ENCODE data around the gene ZNF827.

Gene ZNF827

DNA sequence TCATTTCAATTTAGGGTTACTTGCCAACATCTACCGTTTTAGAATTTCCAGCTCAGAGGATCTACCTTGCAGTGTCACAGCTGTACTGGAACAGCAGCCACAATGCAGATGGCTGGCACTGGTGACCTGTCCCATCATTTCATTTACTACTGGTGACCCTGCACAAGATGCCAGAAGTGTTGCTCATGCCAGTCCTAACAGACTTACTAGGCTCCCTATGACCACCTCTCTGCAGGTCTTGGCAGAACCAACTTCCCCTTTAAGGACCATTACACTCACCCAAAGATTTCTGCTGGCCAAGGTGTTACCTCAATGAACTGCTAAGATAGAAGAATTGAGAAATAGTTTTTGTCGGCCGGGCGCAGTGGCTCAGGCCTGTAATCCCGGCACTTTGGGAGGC is 151.8 kb downstream of the ZNF827 start:
- no peak for DNase-seq

DNA sequence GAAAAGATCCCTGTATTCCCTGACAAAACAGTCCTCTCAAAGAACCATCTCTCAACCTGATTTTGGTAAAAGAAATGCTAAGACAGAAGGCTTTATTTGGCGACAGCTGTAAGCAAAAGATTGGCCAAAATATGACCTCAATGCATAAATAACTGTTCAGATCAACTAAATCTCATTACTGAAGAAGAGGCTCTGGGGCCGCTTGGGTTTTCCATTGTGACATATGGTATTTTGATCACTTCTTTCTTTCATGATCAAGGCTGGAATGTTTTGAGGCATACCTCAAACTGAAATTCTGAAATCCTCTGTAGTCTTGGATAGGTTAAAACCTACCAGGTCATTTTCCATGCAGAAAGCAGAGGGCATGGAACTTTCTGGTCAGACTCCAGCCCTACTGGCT is 152.4 kb downstream of the ZNF827 start:
- no peak for DNase-seq

DNA sequence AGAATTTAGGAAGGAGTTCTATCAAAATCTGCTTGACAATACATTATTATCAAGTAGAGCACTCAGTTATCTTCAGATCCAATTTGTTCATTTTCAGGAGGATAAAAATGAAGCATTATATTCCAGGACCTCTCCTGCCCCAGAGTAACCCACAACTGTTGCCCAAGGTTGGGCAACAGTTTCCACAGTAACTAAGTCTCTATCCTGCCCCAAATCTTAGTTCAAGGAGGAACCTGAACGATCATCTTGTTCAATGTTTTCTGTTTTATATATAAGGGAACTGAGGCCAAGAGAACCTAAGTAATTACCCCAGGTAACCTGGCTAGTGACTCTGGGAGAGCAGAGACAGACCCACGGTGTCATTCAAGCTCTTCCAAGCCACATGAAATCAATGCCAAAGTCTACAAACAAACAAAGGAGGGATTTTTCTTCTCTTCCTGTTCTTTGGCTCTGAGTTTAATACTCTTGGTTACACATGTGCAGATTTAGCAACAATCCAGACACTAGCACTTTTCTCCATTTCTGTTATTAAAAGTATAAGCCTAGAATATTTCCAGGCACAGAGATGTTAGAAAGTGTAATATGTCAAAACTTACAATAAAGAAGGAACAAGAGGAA is 153.1 kb downstream of the ZNF827 start:
- no peak for DNase-seq

DNA sequence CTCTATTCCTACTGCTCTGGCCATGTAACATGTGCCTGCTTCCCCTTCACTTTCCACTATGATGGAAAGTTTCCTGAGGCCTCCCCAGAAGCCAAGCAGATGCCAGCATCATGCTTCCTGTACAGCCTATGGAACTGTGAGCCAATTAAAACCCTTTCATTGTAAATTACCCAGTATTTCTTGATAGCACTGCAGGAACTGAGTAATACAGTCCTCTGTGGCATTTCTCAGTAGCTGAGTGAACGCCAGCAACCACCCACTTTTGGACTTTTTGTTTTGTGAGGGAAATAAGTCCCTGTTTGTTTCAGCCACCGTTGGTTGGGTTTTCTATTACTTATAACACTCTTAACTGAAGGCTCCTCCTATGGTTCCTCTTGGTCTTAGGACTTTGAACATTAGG is 154.6 kb downstream of the ZNF827 start:
- no peak for DNase-seq

DNA sequence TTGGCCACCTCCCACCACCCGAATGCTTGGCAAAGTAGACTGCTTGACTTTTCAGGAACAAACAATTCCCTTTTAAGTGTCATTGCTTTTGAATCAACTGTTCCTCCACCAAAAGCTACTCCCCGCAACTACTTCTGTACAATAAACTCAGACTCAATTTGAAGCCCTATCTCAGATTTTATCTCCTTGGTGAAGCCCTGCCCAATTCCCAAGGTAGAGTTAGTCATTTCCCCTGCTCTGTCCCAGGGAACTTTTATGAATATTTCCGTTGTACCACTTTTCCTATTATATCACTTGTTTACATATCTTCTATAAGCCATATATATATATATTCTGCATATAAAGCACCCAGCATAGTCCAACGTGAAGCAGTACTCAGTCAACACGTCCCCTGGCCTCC is 155.9 kb downstream of the ZNF827 start:
- no peak for DNase-seq

DNA sequence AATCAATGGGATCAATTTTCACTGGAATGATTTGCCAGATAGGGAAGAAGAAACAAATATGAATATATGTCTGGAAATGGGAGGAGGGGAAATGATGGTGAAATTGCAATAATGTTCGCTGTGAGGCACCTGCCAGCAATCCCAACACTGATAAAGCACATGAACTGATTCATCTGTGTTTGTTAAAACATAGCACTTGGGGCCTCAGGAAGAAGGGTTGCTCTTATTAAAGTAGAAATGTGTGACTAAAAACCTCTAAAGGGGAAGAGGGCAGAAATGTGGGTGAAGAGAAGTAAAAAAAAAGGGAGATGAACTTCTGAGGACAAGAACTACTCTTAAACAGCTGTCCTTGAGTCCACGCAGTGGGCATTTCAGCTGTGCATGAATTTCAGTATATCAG is 157.3 kb downstream of the ZNF827 start:
- DNase-seq, result no peak

DNA sequence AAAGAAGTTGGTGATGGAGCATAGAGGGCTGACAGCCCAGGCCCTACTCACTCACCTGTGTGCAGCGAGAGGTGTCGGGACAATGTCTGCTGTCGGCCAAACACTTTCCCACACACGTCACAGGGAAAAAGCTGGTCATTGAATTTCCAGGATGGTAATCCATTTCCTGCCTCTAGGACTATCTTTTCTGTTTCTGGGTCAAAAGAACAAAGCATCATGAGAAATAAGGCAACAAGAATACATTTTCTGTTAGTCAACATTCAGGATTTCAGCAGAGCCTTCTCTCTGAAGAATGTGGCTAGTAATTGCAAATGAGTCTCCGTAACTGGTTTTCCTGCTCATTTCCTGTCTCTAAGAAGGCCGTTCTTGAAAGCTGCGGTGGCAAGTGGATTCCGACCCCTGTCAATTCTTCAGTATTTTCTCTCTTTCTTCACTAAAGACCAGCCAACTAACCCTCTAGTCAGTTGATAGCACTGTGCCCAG is 159.3 kb downstream of the ZNF827 start:
- DNase-seq, result no peak

DNA sequence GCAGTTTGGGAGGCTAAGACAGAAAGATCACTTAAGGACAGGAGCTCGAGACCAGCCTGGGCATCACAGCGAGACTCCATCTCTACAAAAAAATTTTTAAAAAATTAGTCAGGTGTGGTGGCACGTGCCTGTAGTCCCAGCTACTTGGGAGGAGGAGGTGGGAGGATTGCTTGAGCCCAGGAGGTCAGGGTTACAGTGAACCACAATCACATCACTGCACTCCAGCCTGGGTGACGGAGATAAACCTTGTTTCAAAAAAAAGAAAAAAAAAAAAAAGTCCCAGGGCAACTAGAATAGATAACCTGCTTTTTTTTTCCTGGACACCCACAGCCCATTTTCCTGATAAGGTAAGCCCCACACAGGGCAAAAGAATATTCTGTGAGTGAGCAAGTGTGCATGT is 162.4 kb downstream of the ZNF827 start:
- no peak for DNase-seq

DNA sequence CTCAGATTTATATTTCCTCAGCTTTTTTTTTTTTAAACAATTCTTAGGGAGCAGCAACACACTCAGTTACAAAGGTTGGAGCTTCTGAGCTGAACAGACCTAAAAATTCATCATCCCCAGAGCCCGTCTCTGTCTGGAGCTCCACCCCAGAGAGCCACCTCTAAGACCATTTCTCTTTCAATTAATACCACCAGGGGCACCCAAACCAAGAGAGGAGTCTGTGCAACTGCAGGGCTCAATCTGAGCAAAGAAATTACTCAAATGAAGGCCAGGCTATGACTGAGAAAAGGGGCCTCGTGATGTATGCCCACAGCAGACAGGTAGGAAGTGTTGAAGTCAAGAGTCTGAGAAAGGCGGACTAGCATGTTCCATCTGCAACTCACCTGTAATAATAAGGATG is 163.2 kb downstream of the ZNF827 start:
- no peak for DNase-seq

DNA sequence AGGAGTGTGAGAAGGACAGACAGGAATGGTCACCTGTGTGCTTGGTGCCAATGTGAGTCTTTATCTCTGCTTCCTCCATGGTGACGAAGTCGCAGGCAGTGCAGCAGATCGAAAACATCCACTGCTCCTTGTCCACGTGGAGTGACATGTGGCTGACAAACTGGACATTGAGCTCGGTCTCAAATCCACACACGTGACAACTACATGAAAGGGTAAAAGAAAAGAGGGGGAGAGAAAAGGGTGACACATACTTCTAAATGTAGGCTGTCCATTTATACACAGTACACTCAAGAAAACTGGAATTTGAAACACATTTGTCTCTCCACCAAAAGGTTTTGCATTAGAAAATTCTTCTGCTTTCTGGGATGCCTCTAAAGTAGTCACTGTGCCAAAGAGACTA is 164.2 kb downstream of the ZNF827 start:
- DNase-seq, result no peak

DNA sequence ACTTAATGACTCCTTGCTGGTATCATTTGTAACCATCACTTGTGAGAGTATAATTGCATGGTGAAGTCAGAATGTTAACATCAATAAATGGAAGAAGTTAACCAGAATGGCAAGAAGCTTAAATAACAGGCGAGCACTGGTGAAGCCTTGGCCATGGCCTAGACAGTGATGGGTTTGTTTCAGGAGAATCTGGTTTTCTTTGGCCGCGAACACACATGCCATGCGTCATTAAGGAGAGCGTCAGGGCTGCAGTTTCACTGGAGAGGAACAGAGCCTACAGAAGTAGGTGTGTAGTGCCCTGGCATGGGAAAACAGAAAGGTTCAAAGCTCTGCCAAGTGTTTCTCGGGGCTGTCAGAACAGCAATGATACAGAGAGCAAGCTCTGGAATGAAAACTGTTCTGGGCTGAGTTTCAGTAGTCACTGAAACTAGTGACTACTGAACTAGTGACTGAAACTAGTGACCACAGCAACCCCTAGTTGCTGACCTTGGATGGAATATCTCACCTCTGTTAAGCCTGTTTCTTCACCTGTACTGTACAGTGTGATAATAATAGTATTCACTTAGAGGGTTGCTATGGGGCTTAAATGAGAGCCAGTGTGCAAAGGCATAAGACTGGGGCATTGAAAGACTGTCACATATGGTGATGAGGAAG is 164.9 kb downstream of the ZNF827 start:
- DNase-seq, result no peak

DNA sequence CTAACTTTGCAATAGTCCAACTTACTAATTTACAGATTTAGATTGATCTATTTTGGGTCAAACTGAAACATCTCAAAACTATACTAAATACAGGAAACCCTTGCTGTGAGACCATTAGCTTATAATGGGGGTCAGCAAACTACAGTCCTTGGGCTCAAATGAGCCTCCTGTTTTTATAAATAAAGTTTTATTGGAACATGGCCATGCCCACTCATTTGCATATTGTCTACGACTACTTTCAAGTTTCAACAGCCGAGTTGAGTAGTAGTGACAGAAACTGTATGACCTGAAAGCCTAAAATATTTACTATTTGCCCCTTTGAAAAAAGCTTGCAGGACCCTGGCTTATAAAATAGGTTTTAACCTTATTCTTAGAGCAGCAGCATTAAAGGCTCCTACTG is 166.3 kb downstream of the ZNF827 start:
- DNase-seq, result no peak

DNA sequence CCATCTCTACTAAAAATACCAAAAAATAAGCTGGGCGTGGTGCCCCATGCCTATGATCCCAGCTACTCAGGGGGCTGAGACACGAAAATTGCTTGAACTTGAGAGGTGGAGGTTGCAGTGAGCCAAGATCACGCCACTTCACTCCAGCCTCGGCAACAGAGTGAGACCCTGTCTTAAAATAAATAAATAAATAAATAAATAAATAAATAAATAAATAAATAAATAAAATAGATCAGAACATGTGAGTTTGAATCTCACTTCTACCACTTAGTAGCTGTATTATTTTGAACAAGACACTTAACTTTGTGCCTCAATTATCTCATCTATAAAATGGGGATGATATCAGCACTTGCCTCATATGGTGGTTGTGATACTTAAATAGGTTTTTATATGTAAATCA is 168.5 kb downstream of the ZNF827 start:
- no peak for DNase-seq

DNA sequence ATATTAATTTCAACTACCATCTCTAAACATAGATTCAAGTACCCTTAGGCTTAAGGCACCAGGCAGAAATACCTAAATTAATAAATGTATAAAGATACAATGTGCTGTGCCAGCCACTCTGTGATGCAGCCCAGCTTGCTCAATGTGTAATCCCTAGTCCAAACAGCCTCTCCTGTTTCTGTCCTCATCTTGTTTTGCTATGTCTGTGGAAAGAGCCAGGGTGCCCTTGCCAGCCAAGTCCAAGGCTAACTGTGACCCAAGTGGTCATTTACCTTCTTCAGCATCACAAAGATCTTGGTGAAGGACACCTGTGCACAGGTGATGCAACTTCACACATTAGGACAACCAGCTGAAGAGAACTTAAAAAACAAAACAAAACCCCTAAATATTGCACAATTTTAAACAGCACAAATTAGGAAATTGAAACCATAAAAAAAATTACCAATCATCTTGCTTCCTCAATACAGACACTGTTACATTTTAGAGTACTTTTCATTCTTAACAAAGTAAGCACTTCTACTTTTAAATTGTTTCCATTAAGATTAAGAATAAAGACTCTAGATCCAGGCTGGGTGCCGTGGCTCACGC is 169.1 kb downstream of the ZNF827 start:
- DNase-seq, result no peak

DNA sequence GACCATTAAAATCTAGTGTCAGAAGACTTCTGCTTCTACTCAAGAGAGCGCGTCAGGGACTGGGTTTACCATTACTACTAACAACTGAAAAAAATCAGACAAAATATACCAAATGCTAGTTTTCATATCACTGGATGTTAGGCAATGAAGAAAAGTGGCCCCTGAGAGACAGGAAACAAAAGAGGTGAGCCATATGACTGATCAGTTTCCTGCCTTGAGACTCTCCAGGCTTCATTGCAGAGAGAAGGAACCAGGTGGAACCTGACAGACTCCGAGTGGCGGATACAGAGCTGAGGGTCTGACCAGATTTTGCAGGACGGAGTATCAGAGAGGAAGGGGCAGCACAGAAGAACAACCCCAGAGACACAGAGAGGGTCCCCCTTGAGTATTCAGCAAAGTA is 172.3 kb downstream of the ZNF827 start:
- no peak for DNase-seq

DNA sequence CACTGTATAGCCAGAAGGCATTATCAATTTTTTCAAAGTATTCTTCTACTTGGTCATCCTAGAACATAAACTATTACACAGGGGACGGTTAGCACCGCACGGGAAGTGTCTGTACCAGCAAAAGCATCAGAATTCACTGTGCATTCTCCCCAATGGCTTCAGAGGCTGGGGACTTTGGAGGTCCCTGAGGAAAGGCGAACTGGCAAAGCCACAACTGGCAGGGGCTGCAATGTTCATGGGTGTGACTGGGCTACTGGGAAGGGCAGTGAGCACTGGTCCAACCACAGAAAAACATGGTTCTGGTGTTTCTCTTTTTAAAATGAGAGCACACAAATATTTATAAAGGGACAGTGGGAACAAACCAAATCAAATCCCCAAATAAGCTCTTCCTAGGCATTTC is 175.2 kb downstream of the ZNF827 start:
- DNase-seq, result no peak

DNA sequence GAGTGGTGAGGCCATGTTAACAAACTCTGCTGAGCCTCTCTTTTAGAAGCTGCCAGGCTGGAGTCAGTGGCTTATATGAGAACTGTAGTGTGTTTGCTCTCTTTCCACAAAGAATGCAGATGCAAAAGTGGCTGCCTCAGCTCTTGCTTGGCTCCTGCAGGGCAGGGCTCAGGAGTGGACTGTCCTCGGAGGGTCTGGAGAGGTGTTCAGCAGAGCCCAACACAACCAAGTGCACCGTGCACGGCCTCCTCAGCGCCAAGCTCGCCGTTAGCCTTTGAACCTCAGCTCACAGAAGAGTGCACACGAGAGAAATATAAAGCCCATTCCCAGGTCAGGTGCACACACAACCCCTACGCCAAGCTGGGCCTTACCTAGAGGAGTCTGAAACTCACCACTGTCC is 175.9 kb downstream of the ZNF827 start:
- no peak for DNase-seq

DNA sequence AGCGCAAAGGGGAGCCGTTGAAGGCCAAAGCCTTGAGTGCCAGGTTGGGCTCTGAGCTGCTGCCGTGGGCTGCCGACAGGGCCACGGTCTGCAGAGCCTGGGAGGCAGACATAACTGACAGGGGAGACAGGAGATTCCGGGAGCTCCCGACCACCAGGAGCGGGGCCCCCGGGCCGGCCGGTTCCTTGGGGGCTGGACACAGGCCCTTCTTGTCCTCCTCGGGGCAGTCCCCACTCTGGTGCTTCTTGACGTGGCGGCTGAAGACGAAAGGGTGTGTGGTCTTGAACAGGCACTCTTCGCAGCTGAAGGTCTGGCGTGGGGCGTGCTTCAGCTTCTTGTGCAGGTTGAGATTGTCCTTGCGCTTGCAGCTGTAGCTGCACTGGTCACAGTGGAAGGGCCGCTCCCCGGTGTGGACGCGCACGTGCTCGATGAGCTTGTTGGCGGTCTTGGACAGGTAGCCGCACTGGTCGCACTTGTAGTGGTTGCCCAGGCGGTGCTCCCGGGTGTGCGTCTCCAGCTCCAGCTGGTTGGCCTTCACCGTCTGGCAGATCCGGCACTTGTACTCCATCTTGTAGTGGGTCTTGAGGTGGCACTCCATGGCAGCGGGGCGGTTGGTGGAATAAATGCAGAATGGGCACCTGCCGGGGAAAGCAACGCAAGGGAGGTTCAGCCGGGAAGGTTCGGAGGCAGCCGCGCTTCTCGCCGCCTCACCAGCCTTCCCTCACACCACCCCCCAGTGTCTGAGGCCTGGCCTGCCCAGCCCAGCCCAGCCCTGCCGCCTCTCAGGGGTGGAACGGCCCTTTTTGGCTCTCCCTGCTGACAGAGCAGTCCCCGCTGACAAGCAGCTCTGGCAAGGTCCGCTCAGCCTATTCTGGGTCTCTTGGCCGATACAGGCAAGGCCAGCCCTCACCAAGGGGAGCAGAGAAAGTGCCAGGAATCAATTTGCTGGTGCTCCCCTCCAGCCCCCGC is 177.4 kb downstream of the ZNF827 start:
- DNase-seq, result no peak

DNA sequence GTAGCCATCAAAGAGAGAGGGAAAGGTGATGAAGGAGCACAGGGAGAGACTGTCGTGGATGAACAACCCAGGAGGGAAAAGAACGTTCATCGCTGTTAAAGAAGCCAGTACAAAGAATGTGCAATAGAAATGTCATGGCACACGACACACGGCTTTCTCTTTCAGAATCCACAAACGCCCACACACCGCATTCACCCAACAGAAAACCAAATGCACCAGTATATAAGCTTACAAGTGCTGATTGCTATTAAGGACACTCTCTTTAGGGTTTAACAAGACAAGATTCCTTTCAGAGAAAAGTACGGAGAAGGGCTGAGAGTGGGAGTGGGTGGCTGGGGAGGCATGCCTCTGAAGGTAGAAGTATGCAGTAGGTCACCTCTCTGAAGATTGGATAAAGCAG is 178.4 kb downstream of the ZNF827 start:
- DNase-seq, result no peak

DNA sequence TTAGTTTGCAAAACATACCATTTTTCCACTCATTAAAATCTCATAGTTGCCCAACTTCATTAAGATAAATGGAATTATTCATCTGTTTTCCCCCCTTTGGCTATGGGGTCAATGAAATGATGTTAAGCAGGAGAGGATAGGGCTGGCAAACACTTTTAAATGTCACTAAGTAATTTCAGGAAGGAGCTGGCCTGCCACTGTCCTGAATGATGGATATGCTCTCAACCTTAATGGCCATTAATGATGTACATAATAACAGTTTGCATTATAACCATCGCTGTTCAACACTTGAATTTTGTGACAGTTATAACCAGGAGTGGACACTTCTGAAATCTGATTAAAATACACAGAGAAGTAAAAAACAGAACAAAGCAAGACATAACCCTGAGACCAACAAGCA is 181.4 kb downstream of the ZNF827 start:
- no peak for DNase-seq

DNA sequence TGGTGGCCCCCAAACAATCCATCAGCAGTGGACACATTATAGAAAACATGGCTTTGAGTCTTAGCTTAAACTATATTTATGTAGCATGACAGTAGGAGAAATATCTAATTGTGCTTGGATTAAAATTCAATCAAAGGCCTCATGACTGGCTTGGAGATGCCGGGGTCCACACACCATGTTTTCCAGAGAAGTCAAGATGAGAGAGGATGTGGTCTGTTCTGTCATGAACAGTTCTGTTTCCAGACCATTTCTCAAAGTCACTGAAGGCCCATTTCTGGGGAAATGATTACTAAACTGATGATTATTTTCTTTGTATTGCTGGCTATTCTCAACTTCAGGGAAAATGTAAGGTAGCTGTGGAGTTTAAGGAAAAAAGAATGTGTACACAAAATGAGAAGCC is 182.4 kb downstream of the ZNF827 start:
- no peak for DNase-seq

DNA sequence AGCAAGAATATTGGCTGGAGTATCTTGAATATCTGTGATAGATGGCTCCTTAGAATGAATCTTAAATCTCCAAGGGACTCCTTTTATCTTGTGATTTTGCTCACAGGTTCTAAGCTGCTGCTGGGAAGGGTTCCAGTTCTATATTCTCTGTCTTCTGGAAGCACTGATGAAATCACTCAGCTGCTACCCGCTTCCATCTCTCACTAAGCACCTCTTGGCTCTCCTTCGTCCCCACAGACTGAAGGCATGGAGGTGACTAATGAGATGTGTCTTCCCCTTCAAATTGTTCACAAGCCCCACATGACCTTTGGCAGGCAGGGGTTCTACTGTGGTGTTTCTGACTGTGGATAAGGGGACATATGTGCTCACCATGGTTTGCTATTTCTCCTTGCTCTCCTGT is 182.8 kb downstream of the ZNF827 start:
- no peak for DNase-seq

DNA sequence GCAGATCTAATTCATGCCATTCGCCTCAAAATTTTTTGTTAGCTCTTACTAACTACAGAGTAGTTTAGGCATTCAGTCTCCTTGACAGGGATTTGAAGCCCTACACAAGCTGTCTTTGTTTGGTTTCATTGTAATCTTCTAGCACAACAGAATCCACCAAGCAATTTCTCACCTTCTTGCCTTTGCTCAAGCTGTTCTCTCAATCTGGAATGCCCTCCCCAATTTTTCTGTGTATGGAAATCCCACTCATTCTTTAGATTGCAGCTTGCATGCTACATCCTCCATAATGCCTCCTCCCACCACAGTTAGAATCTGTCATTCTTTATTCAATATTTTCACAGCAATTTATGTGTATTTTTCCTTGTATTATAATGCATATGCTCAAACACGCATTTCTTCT is 195.0 kb downstream of the ZNF827 start:
- DNase-seq, result no peak

DNA sequence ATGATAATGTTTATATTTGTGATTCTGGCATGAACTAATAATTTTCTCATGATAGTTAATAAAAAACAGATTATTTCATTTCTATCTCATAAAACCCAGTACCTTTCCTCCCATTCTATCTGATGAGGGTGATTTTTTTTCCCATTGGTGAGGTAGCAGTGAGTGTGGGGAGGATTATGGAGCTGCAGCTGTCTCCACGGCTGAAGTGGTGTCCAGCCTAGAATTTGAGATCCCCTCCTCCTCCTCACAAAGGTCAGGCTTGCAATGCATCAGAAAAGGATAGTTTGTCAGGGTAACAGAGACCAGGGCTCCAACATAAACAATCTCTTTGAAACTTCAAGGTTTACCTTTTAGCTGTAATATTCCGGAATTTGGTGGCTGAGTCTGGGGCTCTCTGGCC is 197.8 kb downstream of the ZNF827 start:
- no peak for DNase-seq
